ENCODE results near the gene TACC2. TPM values are rescaled to one million over a fixed set of nuclear protein-coding genes. Genes with fewer than 3 reads are reported as not detected.

Gene TACC2
- total and polyA plus RNA-seq, 4 donors: 21.6 to 107 (median 64.9) TPM

GRCh38 chr10:122281018-122281626 lies 292.2 kb downstream of the TACC2 start:
- WGBS (ENCODE audit: insufficient coverage): 89% methylated on average over 3 of the region's 7 CpGs
- Histone ChIP-seq H3K4me1 (ENCODE audit: control insufficient read depth, insufficient read depth, low read length) (no peaks in the 10 kb centered on the region), H3K27me3 (ENCODE audit: control insufficient read depth, insufficient read depth, low read length) (no peaks in the 10 kb centered on the region)

GRCh38 chr10:122281751-122282150 lies 292.8 kb downstream of the TACC2 start:
- WGBS (ENCODE audit: insufficient coverage): over 99% methylated on average over 8 of the region's 8 CpGs
- no peak overlapping the region for H3K27ac ChIP-seq (ENCODE audit: low read depth, low read length)
- H3K36me3 ChIP-seq (ENCODE audit: control insufficient read depth, insufficient read depth, low read length): no peaks in the 10 kb centered on the region
- H3K4me3 ChIP-seq (ENCODE audit: low read depth, low read length): no peak overlapping the region
- no peak for DNase-seq (ENCODE audit: low read depth in 4 of 6, low spot score in 6 of 6)
- peaks cover 2% of the 10 kb centered on the region for H3K4me1 ChIP-seq (ENCODE audit: control insufficient read depth, insufficient read depth, low read length)
- H3K27me3 ChIP-seq (ENCODE audit: control insufficient read depth, insufficient read depth, low read length): no peaks in the 10 kb centered on the region
- H3K9me3 ChIP-seq (ENCODE audit: control insufficient read depth, insufficient read depth, low read length): no peaks in the 10 kb centered on the region

More at GRCh38 chr10:122281018-122281626, 292.2 kb downstream of the TACC2 start:
- Histone ChIP-seq H3K36me3 (ENCODE audit: control insufficient read depth, insufficient read depth, low read length) (no peaks in the 10 kb centered on the region), H3K27ac (ENCODE audit: low read depth, low read length) (no peak overlapping the region), H3K9me3 (ENCODE audit: control insufficient read depth, insufficient read depth, low read length) (no peaks in the 10 kb centered on the region), H3K4me3 (ENCODE audit: low read depth, low read length) (no peak overlapping the region)
- no peak for DNase-seq (ENCODE audit: low read depth in 4 of 6, low spot score in 6 of 6)

- no peaks in the 10 kb centered on the region for H3K36me3 ChIP-seq (ENCODE audit: control insufficient read depth, insufficient read depth, low read length)
- whole genome bisulfite sequencing (ENCODE audit: insufficient coverage): 90% methylated on average over 9 of the region's 9 CpGs
- no peaks in the 10 kb centered on the region for H3K9me3 ChIP-seq (ENCODE audit: control insufficient read depth, insufficient read depth, low read length)
- no peak overlapping the region for H3K4me3 ChIP-seq (ENCODE audit: low read depth, low read length)
- peaks cover 6% of the 10 kb centered on the region for H3K4me1 ChIP-seq (ENCODE audit: control insufficient read depth, insufficient read depth, low read length)
- no peak overlapping the region for H3K27ac ChIP-seq (ENCODE audit: low read depth, low read length)
- DNase-seq (ENCODE audit: low read depth in 4 of 6, low spot score in 6 of 6): no peak
- no peaks in the 10 kb centered on the region for H3K27me3 ChIP-seq (ENCODE audit: control insufficient read depth, insufficient read depth, low read length)
Measured at GRCh38 chr10:122282253-122282671, 293.3 kb downstream of the TACC2 start.

- Histone ChIP-seq H3K9me3 (ENCODE audit: control insufficient read depth, insufficient read depth, low read length) (no peaks in the 10 kb centered on the region), H3K4me1 (ENCODE audit: control insufficient read depth, insufficient read depth, low read length) (peaks cover 6% of the 10 kb centered on the region), H3K4me3 (ENCODE audit: low read depth, low read length) (no peak overlapping the region), H3K36me3 (ENCODE audit: control insufficient read depth, insufficient read depth, low read length) (no peaks in the 10 kb centered on the region), H3K27ac (ENCODE audit: low read depth, low read length) (no peak overlapping the region), H3K27me3 (ENCODE audit: control insufficient read depth, insufficient read depth, low read length) (no peaks in the 10 kb centered on the region)
- DNase-seq (ENCODE audit: low read depth in 4 of 6, low spot score in 6 of 6): no peak
- WGBS (ENCODE audit: insufficient coverage): 63% methylated on average over 7 of the region's 7 CpGs
Measured at GRCh38 chr10:122282909-122283308, 293.9 kb downstream of the TACC2 start.

- Histone ChIP-seq H3K27ac (ENCODE audit: low read depth, low read length) (no peak overlapping the region), H3K36me3 (ENCODE audit: control insufficient read depth, insufficient read depth, low read length) (no peaks in the 10 kb centered on the region), H3K27me3 (ENCODE audit: control insufficient read depth, insufficient read depth, low read length) (no peaks in the 10 kb centered on the region), H3K4me1 (ENCODE audit: control insufficient read depth, insufficient read depth, low read length) (peaks cover 6% of the 10 kb centered on the region), H3K9me3 (ENCODE audit: control insufficient read depth, insufficient read depth, low read length) (no peaks in the 10 kb centered on the region), H3K4me3 (ENCODE audit: low read depth, low read length) (no peak overlapping the region)
- 92% methylated on average over 16 of the region's 17 CpGs for WGBS (ENCODE audit: insufficient coverage)
- no peak for DNase-seq (ENCODE audit: low read depth in 4 of 6, low spot score in 6 of 6)
Measured at GRCh38 chr10:122285506-122286444, 296.8 kb downstream of the TACC2 start.

- no peak overlapping the region for H3K4me3 ChIP-seq (ENCODE audit: low read depth, low read length)
- no peaks in the 10 kb centered on the region for H3K36me3 ChIP-seq (ENCODE audit: control insufficient read depth, insufficient read depth, low read length)
- peak in 1 of 6 donors; percentile 49 for DNase-seq (ENCODE audit: low read depth in 4 of 6, low spot score in 6 of 6)
- H3K9me3 ChIP-seq (ENCODE audit: control insufficient read depth, insufficient read depth, low read length): no peaks in the 10 kb centered on the region
- H3K4me1 ChIP-seq (ENCODE audit: control insufficient read depth, insufficient read depth, low read length): peaks cover 6% of the 10 kb centered on the region
- no peak overlapping the region for H3K27ac ChIP-seq (ENCODE audit: low read depth, low read length)
- WGBS (ENCODE audit: insufficient coverage): 51% methylated on average over 6 of the region's 7 CpGs
- H3K27me3 ChIP-seq (ENCODE audit: control insufficient read depth, insufficient read depth, low read length): no peaks in the 10 kb centered on the region
Measured at GRCh38 chr10:122286867-122287266, 297.9 kb downstream of the TACC2 start.

GRCh38 chr10:122287570-122287969 lies 298.6 kb downstream of the TACC2 start:
- WGBS (ENCODE audit: insufficient coverage): 95% methylated on average over 3 of the region's 5 CpGs
- H3K27ac ChIP-seq (ENCODE audit: low read depth, low read length): no peak overlapping the region
- DNase-seq (ENCODE audit: low read depth in 4 of 6, low spot score in 6 of 6): no peak
- no peaks in the 10 kb centered on the region for H3K9me3 ChIP-seq (ENCODE audit: control insufficient read depth, insufficient read depth, low read length)
- H3K27me3 ChIP-seq (ENCODE audit: control insufficient read depth, insufficient read depth, low read length): no peaks in the 10 kb centered on the region
- H3K36me3 ChIP-seq (ENCODE audit: control insufficient read depth, insufficient read depth, low read length): no peaks in the 10 kb centered on the region
- no peak overlapping the region for H3K4me3 ChIP-seq (ENCODE audit: low read depth, low read length)
- peaks cover 6% of the 10 kb centered on the region for H3K4me1 ChIP-seq (ENCODE audit: control insufficient read depth, insufficient read depth, low read length)

- Histone ChIP-seq H3K27me3 (ENCODE audit: control insufficient read depth, insufficient read depth, low read length) (no peaks in the 10 kb centered on the region), H3K4me1 (ENCODE audit: control insufficient read depth, insufficient read depth, low read length) (peaks cover 6% of the 10 kb centered on the region), H3K27ac (ENCODE audit: low read depth, low read length) (no peak overlapping the region), H3K4me3 (ENCODE audit: low read depth, low read length) (no peak overlapping the region), H3K9me3 (ENCODE audit: control insufficient read depth, insufficient read depth, low read length) (no peaks in the 10 kb centered on the region), H3K36me3 (ENCODE audit: control insufficient read depth, insufficient read depth, low read length) (no peaks in the 10 kb centered on the region)
- DNase-seq (ENCODE audit: low read depth in 4 of 6, low spot score in 6 of 6): no peak
- WGBS (ENCODE audit: insufficient coverage): 85% methylated on average over 6 of the region's 6 CpGs
Measured at GRCh38 chr10:122288262-122288661, 299.3 kb downstream of the TACC2 start.

- H3K4me3 ChIP-seq (ENCODE audit: low read depth, low read length): no peak overlapping the region
- H3K36me3 ChIP-seq (ENCODE audit: control insufficient read depth, insufficient read depth, low read length): no peaks in the 10 kb centered on the region
- no peaks in the 10 kb centered on the region for H3K9me3 ChIP-seq (ENCODE audit: control insufficient read depth, insufficient read depth, low read length)
- DNase-seq (ENCODE audit: low read depth in 4 of 6, low spot score in 6 of 6): no peak
- no peak overlapping the region for H3K27ac ChIP-seq (ENCODE audit: low read depth, low read length)
- no peaks in the 10 kb centered on the region for H3K27me3 ChIP-seq (ENCODE audit: control insufficient read depth, insufficient read depth, low read length)
- WGBS (ENCODE audit: insufficient coverage): 100% methylated on average over 3 of the region's 3 CpGs
- H3K4me1 ChIP-seq (ENCODE audit: control insufficient read depth, insufficient read depth, low read length): peaks cover 6% of the 10 kb centered on the region
Measured at GRCh38 chr10:122288917-122289316, 300.0 kb downstream of the TACC2 start.
